GM13976 (cell line): ENCODE results near the gene DCLK3.

Source experiments
- DNase-seq: peaks from one replicate; pipeline ENCODE4 v3.0.0; 2012; ENCODE audit warnings: low spot score
- CTCF ChIP-seq: IDR thresholded peaks from 2 replicates; pipeline ENCODE4 v1.5.1; 2012; ENCODE audit warnings: borderline replicate concordance, mild to moderate bottlenecking; ENCODE audit not compliant: insufficient read depth; ENCODE audit errors: extremely low read depth, missing control alignments, control extremely low read depth
- in situ Hi-C: fragments of 300-500 bp; cut with MboI; formaldehyde crosslinking; loops from one replicate; pipeline ENCODE4 v1.12.0; 2022; ENCODE audit warnings: low sequenced_read_pairs, mixed read lengths, inconsistent platforms; ENCODE audit not compliant: unreplicated experiment

Gene DCLK3

GRCh38 chr3:36751326-36751725 lies 13.0 kb downstream of the DCLK3 start:
- in situ Hi-C loops, result no loop called here
- DNase-seq, result no peak
- TF ChIP-seq CTCF, result no peak

DNA sequence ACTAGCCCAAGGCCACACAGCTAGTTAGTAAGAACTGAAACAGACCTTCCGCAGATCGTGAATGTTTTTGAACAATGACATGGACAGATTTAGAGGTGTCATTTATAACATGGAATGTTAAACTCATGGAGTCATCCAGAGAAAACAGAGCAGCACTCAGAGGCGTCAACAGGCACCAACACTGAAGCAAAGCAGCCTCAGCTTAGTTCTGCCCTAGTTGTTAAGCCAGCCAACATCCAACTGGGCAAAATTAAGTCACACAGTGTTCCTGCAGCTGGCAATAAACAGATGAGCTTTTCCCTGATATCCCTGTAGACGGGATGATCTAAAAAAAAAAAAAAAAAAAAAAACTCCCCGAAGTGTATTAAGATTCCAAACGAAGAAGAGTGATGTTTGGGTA lies 13.6 kb downstream of the DCLK3 start:
- TF ChIP-seq CTCF, result no peak
- in situ Hi-C loops, result no loop called here
- no peak for DNase-seq

DNA sequence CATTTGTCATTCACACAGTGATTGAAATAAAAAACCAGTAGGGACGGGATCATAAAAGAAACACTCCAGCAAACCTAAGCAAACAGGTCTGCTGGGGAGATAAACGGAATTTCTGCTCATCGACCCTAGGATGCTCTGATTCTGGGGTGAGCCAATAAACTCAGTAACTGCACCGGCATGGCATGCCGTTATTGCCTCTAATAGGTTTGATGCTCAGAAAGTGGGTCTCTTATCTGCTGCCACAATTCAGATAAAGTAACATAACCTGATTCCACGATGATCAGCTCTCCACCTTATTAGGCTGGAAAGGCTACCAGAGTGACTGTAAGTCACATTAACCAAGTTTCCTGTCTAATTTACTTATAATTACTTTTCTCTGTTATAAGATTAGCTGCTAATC lies 19.6 kb downstream of the DCLK3 start:
- in situ Hi-C loops, result loop anchor here (25.0 kb wide), 2 partner anchors 218 to 468 kb away; no protein-coding TSS in a partner anchor

GRCh38 chr3:36743826-36744225 lies 20.5 kb downstream of the DCLK3 start:
- in situ Hi-C loops, result loop anchor here (25.0 kb wide), 2 partner anchors 218 to 468 kb away; no protein-coding TSS in a partner anchor
- DNase-seq, result no peak

More for the DNA sequence above, 19.6 kb downstream of the DCLK3 start:
- DNase-seq, result no peak
- TF ChIP-seq CTCF, result no peak

GRCh38 chr3:36741285-36741684 lies 23.1 kb downstream of the DCLK3 start:
- no peak for TF ChIP-seq CTCF
- in situ Hi-C loops, result loop anchor here (25.0 kb wide), 2 partner anchors 221 to 471 kb away; no protein-coding TSS in a partner anchor
- DNase-seq, result no peak

More at GRCh38 chr3:36743826-36744225, 20.5 kb downstream of the DCLK3 start:
- TF ChIP-seq CTCF, result no peak

DNA sequence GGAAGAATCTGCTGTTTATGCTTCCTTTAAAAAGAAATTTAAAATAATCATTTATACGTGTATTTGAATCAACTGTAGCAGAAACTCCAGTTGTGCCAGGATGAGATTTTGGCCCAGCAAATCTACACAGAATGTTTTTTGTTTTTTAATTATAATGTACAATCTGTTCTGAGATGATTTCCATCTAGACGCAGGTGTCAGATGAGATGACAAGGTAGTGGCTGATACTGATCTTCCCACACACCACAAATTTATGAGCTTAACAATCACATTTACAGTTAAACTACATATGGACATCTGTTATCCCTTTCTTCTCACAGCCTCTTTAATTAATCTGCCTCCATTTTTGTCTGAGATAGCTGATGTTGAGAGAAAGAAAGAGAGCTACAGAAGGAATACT lies 23.6 kb downstream of the DCLK3 start:
- TF ChIP-seq CTCF, result no peak
- no peak for DNase-seq
- in situ Hi-C loops, result loop anchor here (25.0 kb wide), 2 partner anchors 222 to 472 kb away; no protein-coding TSS in a partner anchor
